GM19239 (cell line): ENCODE data around the gene SNX4.
"Not testable (repeated sequence)": the region's sequence is repeated elsewhere in the genome, so short reads cannot be mapped to it uniquely, and the experiment has no call there.

Source experiments
- DNase-seq: peaks from one replicate; pipeline ENCODE4 v3.0.0; 2011; ENCODE audit warnings: low spot score; ENCODE audit not compliant: insufficient read length
- FAIRE-seq: peaks from 2 replicates; lab custom pipeline; 2011; peaks lifted over from hg19 to GRCh38; lab: Jason Lieb, UNC

SNX4 gene

GRCh38 chr3:125414669-125415068 lies 105.3 kb downstream of the SNX4 start:
- DNase-seq: no peak
- no peak for FAIRE-seq

GRCh38 chr3:125410922-125411321 lies 109.1 kb downstream of the SNX4 start:
- no peak for FAIRE-seq
- no peak for DNase-seq

- no peak for FAIRE-seq
Observed at GRCh38 chr3:125406070-125406469, 113.9 kb downstream of the SNX4 start.

GRCh38 chr3:125405515-125405914 lies 114.5 kb downstream of the SNX4 start:
- DNase-seq, FAIRE-seq: not testable (repeated sequence)

More at GRCh38 chr3:125406070-125406469, 113.9 kb downstream of the SNX4 start:
- DNase-seq: no peak

GRCh38 chr3:125403789-125404188 lies 116.2 kb downstream of the SNX4 start:
- DNase-seq (no peak), FAIRE-seq (no peak)

- DNase-seq (no peak), FAIRE-seq (no peak)
Observed at GRCh38 chr3:125402639-125403038, 117.4 kb downstream of the SNX4 start.

- DNase-seq: no peak
- no peak for FAIRE-seq
Observed at GRCh38 chr3:125401402-125401801, 118.6 kb downstream of the SNX4 start.

GRCh38 chr3:125398952-125399351 lies 121.0 kb downstream of the SNX4 start:
- DNase-seq (no peak), FAIRE-seq (no peak)
